NCI-H446 treated with DMSO at 0.1 percent for 48 hours (cell line): Measurements from ENCODE around the gene CPLX3.

Experiments
- DNase-seq: peaks from one replicate; lab custom pipeline; 2025; lab: John Stamatoyannopoulos, UW

The CPLX3 gene

DNA sequence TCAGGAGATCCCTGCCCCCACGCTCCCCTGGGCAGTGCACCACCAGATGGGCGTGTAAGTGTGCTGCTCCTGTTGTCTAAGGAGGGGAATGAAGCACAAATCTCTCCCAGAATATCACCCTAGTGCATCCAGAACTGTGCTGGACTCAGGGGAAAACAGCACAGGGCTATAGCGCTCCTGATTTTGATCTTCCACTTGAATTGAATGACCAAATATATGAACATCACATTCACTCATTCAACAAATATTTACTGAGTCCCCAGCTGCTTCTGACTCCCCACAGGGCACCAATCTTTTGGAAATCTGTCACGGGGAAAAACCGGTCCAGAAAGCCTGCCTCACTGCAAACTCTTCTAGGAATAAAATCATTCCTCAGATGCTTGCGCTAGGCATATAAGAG, 2.4 kb downstream of the CPLX3 start:
- peak; percentile 76 for DNase-seq

DNA sequence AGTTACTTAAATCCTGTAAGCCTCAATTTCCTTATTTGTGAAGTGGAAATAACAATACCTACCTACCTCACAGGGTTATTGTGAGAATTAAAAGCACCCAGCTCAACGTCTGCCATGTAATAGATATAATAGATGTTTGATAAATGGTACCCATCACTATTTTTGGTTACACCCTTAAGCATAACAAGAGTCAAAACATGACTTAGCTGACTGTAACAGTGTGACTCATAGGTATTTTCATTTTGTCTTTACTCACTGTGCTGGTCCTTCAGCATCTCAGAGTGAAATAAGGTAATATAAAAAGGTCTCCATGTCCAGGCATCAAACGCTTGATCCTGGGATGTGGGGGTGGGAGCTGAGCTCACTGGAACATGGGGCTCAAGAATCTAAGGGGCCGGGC, 3.1 kb downstream of the CPLX3 start:
- DNase-seq: no peak

DNA sequence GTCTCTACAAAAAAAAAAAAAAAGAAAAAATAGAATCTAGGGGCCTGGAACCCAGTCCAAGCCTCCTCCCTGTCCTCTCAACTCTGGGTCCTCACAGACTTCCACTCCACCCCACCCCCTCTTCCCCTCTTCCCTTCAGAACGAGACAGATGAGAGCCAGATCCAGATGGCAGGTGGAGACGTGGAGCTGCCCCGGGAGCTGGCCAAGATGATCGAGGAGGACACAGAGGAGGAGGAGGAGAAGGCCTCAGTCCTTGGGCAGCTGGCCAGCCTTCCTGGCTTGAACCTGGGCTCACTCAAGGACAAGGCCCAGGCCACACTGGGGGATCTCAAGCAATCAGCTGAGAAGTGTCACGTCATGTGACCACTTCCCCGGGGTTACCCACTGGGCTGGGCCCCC, 3.6 kb downstream of the CPLX3 start:
- peak; percentile 42 for DNase-seq

DNA sequence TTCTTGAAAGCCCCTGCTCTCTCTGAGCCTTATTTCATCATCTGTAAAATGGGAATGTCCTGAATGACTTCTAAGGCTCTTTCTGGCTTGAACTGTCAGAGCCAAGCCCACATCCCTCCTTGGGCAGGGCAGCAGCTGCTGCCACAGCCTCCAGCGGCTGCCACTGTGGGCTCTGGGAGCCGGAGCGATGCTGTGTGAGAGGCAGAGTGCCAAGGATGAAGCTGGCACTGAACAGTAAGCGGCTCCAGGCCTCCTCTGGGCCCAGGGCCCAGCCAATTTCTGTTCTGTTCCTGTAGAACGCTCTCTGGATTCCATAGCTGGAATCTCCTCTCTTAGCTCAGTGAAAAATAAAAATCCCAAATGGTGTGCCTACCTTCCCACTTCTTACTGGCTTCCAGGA, 4.4 kb downstream of the CPLX3 start:
- peak; percentile 87 for DNase-seq

DNA sequence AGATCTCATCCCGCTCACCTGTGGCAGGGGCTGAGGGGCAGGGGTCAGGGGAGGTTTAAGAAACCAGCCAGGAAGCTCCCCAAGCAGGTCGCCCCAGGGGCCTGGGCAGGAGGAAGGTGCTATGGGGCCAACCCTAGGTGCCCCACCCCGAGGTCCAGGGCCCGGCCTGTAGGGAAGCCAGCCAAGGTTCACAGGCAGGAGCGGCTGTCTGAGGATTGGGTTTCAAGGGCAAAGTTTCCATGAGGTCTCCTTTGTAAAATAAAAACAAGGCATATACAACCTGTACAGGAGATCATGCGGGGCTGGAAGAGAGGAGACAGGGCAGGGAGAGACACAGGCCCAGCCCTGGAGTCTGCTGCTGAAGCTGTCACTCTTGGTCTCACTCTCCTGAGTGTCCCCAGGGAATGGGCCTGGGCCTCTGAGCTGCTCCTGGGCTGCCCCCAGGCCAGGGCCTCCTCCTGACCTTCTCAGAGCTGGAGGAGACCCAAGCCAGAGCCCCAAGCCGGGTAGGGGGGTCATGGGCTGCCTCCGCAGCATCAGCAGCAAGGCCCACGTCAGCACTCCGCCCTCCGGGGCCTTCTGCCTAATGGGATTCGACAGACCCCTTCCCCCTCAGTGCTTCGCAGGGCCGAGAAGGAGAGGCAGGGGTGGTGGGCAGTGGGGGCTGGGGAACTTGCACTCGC, 5.5 kb downstream of the CPLX3 start:
- no peak for DNase-seq

DNA sequence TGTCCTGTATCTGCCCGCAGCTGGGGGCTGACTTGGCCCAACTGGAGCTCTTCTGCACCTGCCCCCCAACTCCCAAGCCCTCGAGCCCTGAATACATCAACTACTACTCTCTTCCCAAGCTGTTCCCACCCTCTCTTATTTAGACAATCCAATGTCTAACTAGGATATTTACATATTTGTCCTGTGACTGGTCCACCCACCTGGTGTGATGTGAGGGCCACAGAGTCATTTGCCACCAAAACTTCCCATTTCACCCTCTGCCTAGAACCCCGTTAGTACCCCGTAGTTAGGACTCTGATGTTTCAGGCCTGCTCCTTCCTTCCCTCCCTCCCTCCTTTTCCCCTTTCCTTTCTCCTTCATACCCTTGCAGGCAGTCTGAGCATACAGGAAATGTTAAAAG, 6.4 kb downstream of the CPLX3 start:
- DNase-seq: no peak

DNA sequence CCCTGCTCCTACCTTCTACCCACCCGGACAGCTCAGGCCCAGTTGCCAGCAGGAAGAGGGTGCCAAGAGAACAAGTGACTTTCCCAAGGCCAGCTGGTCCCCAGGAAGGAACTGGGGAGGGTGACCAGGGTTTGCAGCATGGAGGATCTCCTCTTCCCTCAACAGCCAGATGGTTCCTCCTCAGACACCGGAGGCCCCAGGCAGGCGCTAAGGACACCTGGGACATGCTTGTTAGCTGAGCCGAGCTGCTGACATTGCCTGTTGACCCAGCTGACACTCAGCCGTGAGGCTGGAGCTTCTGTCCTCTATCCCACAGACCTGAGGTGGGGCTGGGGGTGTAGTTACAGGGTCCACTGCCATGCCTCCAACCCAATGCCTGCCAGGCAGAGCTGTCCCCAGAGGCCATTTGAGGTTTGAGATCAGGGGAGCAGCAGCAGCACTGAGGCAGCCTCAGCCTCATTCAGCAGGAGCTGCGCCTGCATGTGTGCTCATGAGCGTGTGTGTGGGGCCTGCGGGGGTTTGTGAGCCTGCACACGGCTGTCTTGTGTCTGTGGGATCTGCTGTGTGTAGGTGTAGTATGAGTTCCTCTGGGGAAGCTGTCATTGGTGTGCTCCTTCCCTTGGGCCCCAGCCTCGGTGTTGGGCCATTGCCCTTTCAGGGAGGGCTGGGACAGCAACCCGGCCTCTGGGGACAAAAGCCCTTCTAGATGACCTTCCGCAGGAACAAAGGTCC, 7.1 kb downstream of the CPLX3 start:
- DNase-seq: no peak

DNA sequence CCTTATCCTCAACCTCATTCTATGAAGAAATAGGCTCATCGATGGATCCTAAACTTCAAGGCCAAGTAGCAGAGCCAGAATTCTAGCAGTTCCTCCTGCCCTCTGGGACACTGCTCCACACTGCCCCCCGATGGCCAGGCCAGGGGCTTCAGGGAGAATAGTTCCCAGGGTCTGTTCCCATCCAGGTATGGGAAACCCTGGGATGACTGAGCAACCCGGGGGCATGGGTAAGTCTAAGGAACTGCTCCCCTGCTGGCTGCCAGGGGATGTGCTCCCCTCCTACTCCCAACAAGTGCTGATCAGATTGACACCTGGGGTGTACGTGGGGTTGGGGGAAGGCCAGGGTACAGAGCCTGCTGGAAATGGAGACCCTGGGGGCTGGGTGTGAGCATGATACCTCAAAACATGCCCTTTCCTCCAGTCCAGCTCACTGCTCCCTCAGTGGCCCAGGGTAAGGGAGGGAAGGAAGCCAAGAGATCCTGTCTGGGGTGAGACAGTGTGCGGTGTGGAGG, 8.9 kb downstream of the CPLX3 start:
- DNase-seq: peak; percentile 29

DNA sequence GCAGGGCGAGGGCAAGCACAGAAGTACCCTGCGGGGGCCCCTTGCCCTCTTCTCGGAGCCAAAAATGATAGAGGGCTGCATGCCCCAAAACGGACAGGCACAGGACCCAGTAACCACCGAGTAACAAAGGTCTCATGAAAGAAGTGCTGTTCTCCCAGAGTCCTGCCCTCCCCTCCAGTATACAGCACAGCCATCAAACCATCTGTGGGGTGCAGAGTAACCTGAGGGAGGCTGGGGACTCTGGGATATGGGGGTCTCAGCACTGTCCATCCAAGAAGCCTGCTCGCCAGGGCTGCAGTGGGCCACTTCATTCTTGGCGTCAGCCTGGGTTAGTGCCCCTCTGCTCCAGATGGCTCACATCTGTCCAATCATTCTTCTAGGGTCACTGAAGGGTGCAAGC, 10.4 kb downstream of the CPLX3 start:
- no peak for DNase-seq

DNA sequence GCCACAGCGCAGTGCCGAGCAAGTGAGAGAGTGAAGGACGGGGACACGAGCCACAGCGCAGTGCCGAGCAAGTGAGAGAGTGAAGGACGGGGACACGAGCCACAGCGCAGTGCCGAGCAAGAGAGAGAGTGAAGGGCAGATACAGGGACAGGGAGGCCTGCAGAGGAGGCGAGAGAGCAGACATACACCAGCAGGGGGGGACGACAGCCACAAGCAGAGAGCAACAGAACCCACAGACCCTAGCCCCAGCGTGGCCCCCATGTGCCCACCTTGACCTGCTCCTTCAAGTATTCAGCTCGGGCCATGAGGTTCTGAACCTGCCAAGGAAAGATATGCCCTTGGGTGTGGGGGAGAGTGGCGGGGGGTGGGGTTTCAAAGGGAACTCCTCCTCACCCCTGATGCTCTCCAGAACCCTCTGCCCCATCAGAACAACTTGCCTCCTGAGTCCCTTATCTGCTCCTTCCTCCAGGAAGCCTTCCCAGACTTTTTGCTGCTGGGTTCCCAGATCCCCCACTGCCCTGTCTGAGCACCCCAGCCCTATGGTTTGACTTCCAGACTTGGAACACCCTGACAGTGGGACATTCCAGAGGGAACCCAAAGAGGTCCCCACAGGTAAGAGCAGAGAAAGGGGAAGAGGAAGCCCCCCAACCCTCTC, 11.2 kb downstream of the CPLX3 start:
- DNase-seq: no peak

DNA sequence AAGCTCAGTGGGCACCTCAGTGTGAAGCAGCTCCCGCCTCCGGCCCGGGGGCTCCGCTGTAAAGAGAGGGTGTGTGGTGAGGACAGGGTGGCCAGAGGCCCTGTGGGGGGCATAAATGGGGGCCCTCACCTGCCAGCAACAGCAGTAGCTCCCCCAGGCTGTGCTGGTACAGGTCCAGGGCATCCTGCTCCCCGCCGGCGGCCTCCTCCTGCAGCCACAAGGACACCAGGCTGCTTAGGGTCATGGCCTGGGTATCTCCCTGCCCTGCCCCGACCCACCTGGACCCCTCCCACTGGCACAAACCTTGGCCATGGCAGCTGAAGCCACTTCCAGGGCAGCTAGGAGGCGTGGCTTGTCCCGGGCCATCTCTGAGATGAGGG, 11.7 kb downstream of the CPLX3 start:
- DNase-seq: no peak

DNA sequence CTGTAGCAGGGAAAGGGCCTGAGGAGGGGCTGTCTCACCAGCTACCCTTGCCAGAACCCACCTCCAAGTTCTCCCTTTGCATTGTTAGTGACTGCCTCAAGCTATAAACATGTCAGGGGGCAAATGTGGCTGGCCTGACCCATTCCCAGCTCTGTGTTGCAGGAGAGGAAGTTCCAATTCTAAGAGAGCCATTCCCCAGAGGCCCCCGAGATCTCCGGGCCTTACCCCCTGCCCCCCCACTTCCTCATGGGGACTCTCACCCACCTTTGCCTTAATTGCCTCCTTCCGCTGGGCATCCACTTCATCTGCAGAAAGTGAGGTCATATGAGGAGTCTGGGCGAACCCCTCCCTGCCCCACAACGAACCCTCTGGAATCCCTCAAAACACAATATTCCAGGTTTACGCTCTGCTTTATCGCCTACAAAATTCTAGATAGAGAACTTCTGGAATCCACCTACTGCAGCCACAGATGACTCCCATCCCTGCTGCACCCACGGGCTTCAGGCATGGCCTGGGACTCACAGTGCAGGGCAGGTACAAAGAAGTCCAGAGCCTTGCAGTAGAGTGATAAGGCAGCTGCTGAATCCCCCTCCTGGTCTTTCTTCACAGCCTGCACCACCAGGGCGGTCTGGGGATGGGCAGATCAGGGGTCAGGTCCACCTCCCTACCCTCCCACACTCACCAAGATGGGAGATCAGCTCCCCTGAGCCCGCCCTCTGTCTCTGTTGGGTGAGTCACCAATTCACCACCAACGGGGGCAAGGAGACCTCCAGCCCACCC, 12.5 kb downstream of the CPLX3 start:
- DNase-seq: no peak

DNA sequence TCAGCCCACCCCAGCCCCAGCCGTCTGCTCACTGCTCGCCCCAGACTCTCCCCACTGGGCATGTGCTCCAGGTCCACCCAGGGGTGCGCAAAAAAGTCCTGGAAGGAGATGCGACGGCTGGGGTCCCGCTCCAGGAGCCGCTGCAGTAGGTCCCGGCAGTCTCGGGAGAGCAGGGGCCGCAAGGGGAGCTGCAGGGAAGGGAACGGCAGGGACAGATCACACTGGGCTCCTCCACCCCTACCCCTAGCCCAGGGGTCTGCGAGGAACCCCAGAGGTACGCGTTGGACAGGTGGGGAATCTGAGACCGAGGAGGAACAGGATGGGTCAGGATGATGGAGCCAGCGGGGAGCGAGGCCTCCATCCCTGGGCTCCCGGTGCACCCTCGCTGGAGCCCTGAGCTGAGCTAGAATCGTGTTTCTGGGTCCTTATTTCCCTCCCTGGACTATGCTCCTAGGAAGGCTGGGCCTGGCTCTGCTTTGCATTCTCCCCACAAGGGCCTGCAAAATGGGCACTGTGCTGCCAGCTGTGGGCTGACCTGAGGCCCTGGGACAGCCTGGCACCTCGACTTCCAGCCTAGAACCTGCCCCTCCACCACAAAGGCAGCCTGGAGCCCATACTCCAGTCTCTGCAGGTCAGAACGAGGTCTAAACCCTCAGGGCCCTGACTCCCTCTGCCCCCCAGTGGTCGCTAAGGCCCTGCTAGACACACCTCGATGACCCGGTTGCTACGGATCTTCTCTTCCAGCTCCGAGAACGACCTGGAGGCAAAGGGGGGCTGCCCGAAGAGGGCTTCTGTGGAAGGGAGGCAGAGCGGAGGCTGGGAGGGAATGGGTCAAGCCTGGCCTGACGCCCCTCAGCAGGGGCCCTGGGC, 13.3 kb downstream of the CPLX3 start:
- no peak for DNase-seq

DNA sequence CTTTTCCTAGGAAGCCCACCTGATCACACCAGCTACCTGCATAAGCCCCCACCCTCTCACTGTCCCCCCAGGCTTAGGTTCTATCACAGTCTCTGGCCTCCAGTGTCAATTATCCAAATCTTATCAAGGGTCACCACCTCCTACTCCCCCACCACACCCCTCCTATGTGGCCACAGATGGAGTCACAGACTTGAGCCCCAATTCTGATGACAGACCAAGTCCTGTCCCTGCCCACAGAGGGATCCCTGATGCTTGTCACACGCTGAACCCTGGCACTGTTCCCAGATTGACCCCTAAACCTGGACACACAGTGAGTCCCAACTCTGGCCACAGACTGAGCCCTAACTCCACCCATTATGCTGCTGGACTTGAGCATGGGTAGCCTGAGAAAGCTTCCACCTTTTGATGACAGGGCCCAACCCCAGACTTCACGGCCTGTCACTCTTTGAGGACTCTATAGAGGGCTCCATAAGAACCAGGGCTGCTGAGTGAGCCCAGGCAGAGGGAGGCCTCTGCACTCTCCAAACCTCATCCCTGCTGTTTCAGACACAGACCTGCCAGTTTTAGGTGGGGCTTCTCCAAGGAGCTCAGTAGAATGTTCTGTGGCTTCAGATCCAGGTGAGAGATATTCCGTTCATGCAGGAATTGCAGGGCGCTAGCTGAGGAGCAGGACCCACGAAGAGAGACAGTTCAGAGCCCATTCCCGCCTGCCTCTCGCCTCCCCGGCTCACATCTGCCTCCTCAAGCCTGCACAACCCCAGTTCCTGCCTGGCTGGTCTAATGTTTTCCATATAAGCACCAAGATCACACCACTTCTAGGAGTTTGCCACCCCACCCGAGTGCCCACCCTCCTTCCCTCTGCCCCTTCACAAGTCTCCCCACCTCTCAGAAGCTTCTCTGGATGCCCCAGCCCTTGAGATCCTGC, 14.7 kb downstream of the CPLX3 start:
- DNase-seq: no peak

DNA sequence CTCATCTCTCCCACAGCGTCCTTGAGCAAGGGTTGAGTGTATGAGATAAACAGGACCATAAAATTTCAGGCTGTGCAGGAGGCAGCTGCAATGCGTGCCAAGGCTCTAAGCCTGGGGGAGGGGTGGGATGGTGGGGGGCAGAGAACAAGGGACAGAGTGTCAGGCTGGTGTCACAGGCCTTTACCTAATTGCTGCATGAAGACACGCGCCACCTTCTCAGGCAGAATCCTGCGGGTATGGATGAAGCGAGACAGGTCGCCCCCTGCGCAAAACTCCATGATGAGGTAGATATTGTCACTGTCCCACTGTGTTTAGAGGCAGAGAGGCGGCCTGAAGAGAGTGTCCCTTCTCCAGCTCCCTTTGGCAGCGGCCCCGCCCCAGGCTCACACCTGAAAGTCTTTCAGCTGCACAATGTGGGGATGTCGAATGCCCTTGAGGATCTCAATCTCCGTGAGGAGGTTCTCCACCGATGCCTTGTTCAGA, 15.5 kb downstream of the CPLX3 start:
- DNase-seq: no peak

DNA sequence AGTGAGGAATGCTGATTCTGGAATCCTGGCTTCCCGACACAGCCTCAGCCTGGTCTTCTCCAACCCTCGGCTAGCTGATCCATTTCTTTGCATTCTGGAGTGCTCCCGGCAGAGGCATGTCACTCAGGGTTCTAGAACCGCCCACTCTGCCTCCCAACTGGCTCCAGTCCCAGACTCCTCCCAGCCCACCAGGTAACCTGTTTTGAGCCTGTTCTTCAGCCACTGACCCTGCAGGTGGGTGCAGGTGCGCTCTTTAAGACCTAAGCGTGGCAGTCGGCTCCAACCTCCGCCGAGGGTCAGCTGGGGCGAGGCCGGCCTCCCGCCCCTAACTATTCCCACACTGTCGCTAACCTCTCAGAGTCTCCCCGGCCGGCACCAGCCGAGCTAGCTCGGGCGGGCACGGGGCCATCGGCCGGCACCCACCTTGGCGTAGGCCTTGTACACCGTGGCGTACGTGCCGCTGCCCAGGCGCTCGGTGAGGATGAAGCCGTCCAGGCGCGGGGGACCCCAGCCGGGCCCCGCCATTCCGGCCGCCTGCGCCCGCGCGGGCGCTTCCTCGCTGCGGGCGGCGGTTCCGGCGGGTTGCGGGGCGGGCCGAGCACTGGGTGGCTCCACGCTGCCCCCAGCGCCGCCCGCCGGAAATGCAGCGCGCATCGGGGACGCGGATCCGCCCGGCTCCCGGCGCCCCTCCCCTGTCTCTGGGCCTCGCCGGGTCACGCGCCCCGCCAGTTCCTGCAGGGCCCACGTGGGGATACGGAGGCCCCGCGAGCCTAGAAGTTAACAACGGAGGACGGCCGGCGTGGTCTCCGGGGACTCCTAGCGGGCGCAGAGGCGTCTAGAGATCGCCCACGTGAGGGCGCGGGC, 16.4 kb downstream of the CPLX3 start, which contains the start of gene ULK3:
Gene ULK3 (minus strand): TSS at position 576 of the 864 bp plus-strand sequence. CDS start 51 bp downstream, at position 525.
- DNase-seq: peak; percentile 49

DNA sequence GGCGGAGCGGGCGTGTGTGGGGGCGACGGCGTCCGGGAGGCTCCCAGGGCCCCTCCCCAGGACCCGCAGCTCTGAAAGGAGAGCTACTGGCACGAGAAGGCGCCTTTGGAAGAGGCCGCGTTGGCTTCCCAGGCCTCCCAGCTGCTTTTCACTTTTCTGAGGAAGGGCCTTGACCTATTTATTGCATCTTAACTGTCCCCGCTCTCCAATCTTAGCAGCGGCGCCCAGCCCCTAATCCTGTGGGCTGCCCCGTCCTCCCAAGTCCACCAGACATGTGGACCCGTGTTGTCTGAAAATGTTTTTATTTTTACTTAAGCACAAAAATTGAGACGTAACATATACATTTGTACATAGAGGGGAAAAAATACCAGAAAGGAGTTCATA, 17.0 kb downstream of the CPLX3 start:
- no peak for DNase-seq

DNA sequence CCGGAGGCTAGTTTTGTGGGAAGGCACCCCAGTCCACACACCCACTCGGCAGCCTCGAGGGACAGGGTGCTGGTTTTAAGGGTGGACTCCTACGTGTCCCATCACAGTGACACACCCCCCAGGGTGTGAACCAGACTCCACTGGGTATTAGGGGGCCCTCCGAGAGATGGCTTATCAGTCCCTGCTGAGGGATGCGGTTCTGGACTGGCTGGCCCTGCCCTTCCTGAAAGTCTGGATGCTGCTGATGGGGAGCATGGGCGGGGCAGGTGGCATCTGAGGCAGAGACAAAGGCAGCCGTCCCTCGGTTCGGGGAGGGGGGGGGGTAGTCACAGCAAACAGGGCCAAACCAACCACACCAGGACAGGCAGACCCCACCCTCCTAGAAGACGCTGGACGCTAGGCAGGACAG, 17.5 kb downstream of the CPLX3 start:
- no peak for DNase-seq
